ENCODE results near the gene CIBAR2.

DNA sequence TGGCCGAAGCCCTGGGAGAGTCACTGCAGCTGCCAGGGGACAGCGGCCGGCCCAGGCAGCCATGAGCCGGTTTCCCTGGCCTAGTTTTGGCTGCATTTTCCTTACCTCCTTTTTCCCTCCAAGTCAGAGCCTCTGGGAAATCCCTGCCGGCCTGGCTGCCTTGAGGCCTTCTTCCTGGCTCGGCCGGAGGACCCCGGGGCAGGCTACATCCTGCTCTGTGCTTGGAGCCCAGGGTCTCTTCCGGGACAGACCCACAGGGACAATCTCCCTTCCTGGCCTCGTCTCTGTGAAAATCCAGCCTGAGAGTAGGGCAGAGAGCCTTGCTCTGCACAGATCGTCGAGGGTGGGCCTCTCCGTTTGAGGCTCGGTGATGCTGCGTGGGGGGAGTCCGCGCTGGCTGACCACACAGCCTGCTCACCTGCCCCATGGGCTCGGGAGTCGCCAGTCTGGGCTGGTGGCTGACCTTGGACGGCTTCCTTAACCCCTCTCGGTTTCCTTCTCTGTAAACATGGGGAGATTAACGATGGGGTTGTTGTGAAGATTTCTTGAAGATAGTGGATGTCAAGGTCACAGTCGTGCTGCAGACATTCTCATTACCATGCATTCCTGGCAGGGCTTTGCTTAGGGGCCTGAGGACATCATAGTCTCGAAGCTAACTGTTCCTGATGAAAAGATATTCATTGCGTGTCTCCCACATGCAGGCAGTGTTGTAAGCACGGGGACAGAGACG, 34.8 kb upstream of the CIBAR2 start:
- TF ChIP-seq, protein P1, sequence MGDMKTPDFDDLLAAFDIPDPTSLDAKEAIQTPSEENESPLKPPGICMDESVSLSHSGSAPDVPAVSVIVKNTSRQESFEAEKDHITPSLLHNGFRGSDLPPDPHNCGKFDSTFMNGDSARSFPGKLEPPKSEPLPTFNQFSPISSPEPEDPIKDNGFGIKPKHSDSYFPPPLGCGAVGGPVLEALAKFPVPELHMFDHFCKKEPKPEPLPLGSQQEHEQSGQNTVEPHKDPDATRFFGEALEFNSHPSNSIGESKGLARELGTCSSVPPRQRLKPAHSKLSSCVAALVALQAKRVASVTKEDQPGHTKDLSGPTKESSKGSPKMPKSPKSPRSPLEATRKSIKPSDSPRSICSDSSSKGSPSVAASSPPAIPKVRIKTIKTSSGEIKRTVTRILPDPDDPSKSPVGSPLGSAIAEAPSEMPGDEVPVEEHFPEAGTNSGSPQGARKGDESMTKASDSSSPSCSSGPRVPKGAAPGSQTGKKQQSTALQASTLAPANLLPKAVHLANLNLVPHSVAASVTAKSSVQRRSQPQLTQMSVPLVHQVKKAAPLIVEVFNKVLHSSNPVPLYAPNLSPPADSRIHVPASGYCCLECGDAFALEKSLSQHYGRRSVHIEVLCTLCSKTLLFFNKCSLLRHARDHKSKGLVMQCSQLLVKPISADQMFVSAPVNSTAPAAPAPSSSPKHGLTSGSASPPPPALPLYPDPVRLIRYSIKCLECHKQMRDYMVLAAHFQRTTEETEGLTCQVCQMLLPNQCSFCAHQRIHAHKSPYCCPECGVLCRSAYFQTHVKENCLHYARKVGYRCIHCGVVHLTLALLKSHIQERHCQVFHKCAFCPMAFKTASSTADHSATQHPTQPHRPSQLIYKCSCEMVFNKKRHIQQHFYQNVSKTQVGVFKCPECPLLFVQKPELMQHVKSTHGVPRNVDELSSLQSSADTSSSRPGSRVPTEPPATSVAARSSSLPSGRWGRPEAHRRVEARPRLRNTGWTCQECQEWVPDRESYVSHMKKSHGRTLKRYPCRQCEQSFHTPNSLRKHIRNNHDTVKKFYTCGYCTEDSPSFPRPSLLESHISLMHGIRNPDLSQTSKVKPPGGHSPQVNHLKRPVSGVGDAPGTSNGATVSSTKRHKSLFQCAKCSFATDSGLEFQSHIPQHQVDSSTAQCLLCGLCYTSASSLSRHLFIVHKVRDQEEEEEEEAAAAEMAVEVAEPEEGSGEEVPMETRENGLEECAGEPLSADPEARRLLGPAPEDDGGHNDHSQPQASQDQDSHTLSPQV (IDR thresholded peaks at IDR 0.05): no peak
- TF ChIP-seq CTCF (IDR thresholded peaks at IDR 0.05 in 2 of 3, conservative IDR thresholded peaks at IDR 0.05 in 1 of 3; ENCODE audit: control insufficient read depth in 2 of 3, extremely low read depth in 1 of 3, insufficient read depth in 1 of 3, low read depth in 3 of 3, low read length in 3 of 3): no peak
- TF ChIP-seq CREB1 (IDR thresholded peaks at IDR 0.05; ENCODE audit: low read depth): no peak
- no peak for TF ChIP-seq JUND (IDR thresholded peaks at IDR 0.05; ENCODE audit: low read depth, low read length)
- TF ChIP-seq, protein P2, sequence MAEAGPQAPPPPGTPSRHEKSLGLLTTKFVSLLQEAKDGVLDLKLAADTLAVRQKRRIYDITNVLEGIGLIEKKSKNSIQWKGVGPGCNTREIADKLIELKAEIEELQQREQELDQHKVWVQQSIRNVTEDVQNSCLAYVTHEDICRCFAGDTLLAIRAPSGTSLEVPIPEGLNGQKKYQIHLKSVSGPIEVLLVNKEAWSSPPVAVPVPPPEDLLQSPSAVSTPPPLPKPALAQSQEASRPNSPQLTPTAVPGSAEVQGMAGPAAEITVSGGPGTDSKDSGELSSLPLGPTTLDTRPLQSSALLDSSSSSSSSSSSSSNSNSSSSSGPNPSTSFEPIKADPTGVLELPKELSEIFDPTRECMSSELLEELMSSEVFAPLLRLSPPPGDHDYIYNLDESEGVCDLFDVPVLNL (IDR thresholded peaks at IDR 0.05; ENCODE audit: low read depth, low read length): no peak
- no peak for TF ChIP-seq SP1 (IDR thresholded peaks at IDR 0.05; ENCODE audit: low read depth, low read length)
- TF ChIP-seq SIN3A (IDR thresholded peaks at IDR 0.05; ENCODE audit: low read depth, low read length): no peak
- no peak for TF ChIP-seq POLR2A (IDR thresholded peaks at IDR 0.05; ENCODE audit: low read depth, low read length)
- TF ChIP-seq PRDM15 (CRISPR knock-in tag; IDR thresholded peaks at IDR 0.05): no peak
- TF ChIP-seq SREBF1 (IDR thresholded peaks at IDR 0.05; ENCODE audit: low read length): no peak
